SK-N-SH (cell line): Measurements from ENCODE around the gene CD33.

Experiments
- FOSL2 ChIP-seq: IDR thresholded peaks from 2 replicates; pipeline ENCODE4 v1.4.0; 2012; ENCODE audit warnings: low read depth, mild to moderate bottlenecking, moderate library complexity, borderline replicate concordance
- FOXM1 ChIP-seq: IDR thresholded peaks from 2 replicates; pipeline ENCODE4 v1.4.0; 2012; ENCODE audit warnings: low read depth, mild to moderate bottlenecking
- RAD21 ChIP-seq: IDR thresholded peaks from 2 replicates; pipeline ENCODE4 v1.6.1; 2012; ENCODE audit warnings: mild to moderate bottlenecking, low read length
- RCOR1 ChIP-seq: fragments of 150-350 bp; IDR thresholded peaks from 2 replicates; pipeline ENCODE4 v1.6.1; 2017; ENCODE audit warnings: antibody characterized with exemption, low read length
- SIN3A ChIP-seq: IDR thresholded peaks from 2 replicates; pipeline ENCODE4 v1.6.1; 2012; ENCODE audit warnings: low read depth, mild to moderate bottlenecking, low read length, moderate library complexity, borderline replicate concordance
- YY1 ChIP-seq: IDR thresholded peaks from 2 replicates; pipeline ENCODE4 v1.4.0; 2012; ENCODE audit warnings: low read depth, mild to moderate bottlenecking
- TF ChIP-seq, protein P1 (sequence below): fragments of 200-600 bp; sonication (generic); IDR thresholded peaks from 2 replicates; pipeline ENCODE4 v1.6.1; 2017; ENCODE audit warnings: antibody characterized with exemption, mild to moderate bottlenecking, moderate library complexity
- TF ChIP-seq, protein P2 (sequence below): IDR thresholded peaks from 2 replicates; pipeline ENCODE4 v1.4.0; 2012; ENCODE audit warnings: low read depth
- TF ChIP-seq, protein P3 (sequence below): IDR thresholded peaks from 2 replicates; pipeline ENCODE4 v1.4.0; 2012; ENCODE audit warnings: low read depth, borderline replicate concordance

DNA sequence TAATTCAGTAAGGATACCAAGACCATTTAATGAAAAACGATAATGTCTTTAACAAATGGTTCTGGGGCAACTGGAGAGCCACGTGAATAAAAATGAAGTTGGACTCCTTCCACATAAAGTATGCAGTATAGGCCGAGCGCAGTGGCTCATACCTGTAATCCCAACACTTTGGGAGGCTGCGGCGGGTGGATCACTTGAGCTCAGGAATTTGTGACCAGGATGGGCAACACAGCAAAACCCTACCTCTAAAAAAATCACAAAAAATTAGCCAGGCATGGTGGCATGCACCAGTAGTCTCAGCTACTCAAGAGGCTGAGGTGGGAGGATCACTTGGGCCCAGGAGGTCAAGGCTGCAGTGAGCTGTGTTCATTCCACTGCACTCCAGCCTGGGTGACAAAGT, 20.6 kb upstream of the CD33 start:
- TF ChIP-seq SIN3A (no peak), YY1 (no peak), FOSL2 (no peak), FOXM1 (no peak), RCOR1 (no peak), RAD21 (no peak)
- TF ChIP-seq, protein P1, sequence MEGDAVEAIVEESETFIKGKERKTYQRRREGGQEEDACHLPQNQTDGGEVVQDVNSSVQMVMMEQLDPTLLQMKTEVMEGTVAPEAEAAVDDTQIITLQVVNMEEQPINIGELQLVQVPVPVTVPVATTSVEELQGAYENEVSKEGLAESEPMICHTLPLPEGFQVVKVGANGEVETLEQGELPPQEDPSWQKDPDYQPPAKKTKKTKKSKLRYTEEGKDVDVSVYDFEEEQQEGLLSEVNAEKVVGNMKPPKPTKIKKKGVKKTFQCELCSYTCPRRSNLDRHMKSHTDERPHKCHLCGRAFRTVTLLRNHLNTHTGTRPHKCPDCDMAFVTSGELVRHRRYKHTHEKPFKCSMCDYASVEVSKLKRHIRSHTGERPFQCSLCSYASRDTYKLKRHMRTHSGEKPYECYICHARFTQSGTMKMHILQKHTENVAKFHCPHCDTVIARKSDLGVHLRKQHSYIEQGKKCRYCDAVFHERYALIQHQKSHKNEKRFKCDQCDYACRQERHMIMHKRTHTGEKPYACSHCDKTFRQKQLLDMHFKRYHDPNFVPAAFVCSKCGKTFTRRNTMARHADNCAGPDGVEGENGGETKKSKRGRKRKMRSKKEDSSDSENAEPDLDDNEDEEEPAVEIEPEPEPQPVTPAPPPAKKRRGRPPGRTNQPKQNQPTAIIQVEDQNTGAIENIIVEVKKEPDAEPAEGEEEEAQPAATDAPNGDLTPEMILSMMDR = no peak
- TF ChIP-seq, protein P2, sequence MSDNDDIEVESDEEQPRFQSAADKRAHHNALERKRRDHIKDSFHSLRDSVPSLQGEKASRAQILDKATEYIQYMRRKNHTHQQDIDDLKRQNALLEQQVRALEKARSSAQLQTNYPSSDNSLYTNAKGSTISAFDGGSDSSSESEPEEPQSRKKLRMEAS = no peak
- TF ChIP-seq, protein P3, sequence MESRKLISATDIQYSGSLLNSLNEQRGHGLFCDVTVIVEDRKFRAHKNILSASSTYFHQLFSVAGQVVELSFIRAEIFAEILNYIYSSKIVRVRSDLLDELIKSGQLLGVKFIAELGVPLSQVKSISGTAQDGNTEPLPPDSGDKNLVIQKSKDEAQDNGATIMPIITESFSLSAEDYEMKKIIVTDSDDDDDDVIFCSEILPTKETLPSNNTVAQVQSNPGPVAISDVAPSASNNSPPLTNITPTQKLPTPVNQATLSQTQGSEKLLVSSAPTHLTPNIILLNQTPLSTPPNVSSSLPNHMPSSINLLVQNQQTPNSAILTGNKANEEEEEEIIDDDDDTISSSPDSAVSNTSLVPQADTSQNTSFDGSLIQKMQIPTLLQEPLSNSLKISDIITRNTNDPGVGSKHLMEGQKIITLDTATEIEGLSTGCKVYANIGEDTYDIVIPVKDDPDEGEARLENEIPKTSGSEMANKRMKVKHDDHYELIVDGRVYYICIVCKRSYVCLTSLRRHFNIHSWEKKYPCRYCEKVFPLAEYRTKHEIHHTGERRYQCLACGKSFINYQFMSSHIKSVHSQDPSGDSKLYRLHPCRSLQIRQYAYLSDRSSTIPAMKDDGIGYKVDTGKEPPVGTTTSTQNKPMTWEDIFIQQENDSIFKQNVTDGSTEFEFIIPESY = no peak
